Small intestine (tissue), 7 donors: ENCODE results near the gene NOTCH2. TPM values are rescaled to one million over a fixed set of nuclear protein-coding genes. Genes with fewer than 3 reads are reported as not detected.

Experiments
- DNase-seq, 2 donors: peaks; one replicate each; pipeline versions ENCODE4 v3.0.0 to v3.0.0-alpha.2; 2013
- FAIRE-seq: peaks from 2 replicates; lab custom pipeline; 2012; peaks lifted over from hg19 to GRCh38; lab: Jason Lieb, UNC
- H3K27ac ChIP-seq, 3 donors: one replicate each; pipeline ENCODE4 v1.5.1; 2013; ENCODE audit warnings: low read length in 2 of 3, mild to moderate bottlenecking in 2 of 3, control low read depth in 1 of 3, inconsistent platforms in 1 of 3, low read depth in 1 of 3, moderate library complexity in 1 of 3
- H3K27me3 ChIP-seq, 3 donors: one replicate each; pipeline ENCODE4 v1.6.1; 2013; ENCODE audit warnings: low read length in 3 of 3, inconsistent platforms in 1 of 3; ENCODE audit not compliant: control insufficient read depth in 3 of 3, insufficient read depth in 3 of 3
- H3K36me3 ChIP-seq, 3 donors: one replicate each; pipeline ENCODE4 v1.6.1; 2013; ENCODE audit warnings: low read length in 3 of 3, inconsistent platforms in 1 of 3, low read depth in 1 of 3, mild to moderate bottlenecking in 1 of 3, moderate library complexity in 1 of 3; ENCODE audit not compliant: control insufficient read depth in 3 of 3, insufficient read depth in 2 of 3
- H3K4me1 ChIP-seq, 3 donors: one replicate each; pipeline ENCODE4 v1.6.1; 2013; ENCODE audit warnings: low read length in 2 of 3, inconsistent platforms in 1 of 3, low read depth in 1 of 3, mild to moderate bottlenecking in 1 of 3, moderate library complexity in 1 of 3; ENCODE audit not compliant: control insufficient read depth in 3 of 3, insufficient read depth in 2 of 3
- H3K4me3 ChIP-seq, 3 donors: one replicate each; pipeline ENCODE4 v1.5.1; 2013; ENCODE audit warnings: low read length in 3 of 3, control low read depth in 1 of 3, inconsistent platforms in 1 of 3, low read depth in 1 of 3, mild to moderate bottlenecking in 1 of 3, moderate library complexity in 1 of 3
- H3K9me3 ChIP-seq, 2 donors: one replicate each; pipeline ENCODE4 v1.6.1; 2013; ENCODE audit warnings: low read depth in 1 of 2, low read length in 1 of 2; ENCODE audit not compliant: control insufficient read depth in 2 of 2, insufficient read depth in 1 of 2
- WGBS, 3 donors: extraction: QIAGEN DNeasy Blood & Tissue Kit; methylation state at CpG; one replicate each; pipeline ENCODE4 v1.1.7; 2013; 5-methylcytosine and 5-hydroxymethylcytosine counted together
- polyA plus RNA-seq, 4 donors: library from polyadenylated mRNA; stranded (reverse) in 3 of 4; unstranded in 1 of 4; fragments of 200-250 nt in 3 of 4; fragments of 120-200 nt in 1 of 4; gene quantifications; one replicate each; pipeline versions ENCODE4 v1.2.1 to v1.2.3, GENCODE V29; 2013
- donor health status: healthy with polysubstance abuse.
- donor health status: control.
- donor health status: control.
- donor health status: Bipolar disorder and iron deficiency.
- donor health status: healthy.

Gene NOTCH2
- polyA plus RNA-seq, 4 donors, result 0.54 to 19.2 (median 4.5) TPM

DNA sequence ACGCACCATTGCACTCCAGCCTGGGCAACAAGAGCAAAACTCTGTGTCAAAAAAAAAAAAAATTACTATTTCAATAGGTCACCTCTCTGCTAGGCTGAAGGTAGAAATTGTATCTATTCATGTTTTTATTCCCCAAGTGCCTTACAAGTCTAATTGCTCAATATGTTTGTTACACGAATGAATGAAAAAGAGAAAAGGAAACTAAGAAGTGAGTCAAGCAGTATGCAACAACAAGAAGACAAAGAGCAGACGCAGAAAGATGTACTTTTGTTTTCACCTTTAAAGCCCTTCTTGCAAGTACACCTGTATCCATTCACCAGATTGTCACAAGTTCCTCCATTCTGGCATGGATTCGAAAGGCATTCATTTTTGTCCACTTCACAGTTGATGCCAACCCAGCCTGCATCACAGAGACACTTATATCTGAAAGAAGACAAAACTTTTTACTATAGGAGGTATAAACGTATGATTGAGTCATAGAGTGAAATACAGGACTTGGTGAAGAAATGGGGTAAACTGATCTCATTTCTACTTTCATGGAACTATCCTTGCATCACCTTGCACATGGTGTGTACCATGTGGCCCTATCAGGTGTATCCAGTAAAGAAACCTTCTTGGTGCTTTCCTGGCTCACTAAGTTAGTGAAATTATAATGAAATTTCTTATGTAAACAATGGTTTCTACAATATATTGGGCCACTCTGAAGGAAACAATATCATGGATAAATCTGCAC, 116.0 kb downstream of the NOTCH2 start:
- Histone ChIP-seq H3K36me3 (peaks cover 1 to 16% (median 9%) of the 10 kb centered on the region in 3 donors), H3K9me3 (no peaks in the 10 kb centered on the region), H3K4me1 (no peaks in the 10 kb centered on the region), H3K4me3 (no peak overlapping the region), H3K27me3 (no peaks in the 10 kb centered on the region), H3K27ac (no peak overlapping the region)
- WGBS, 3 donors, result 87 to 94% (median 89%) methylated on average over 5 of the region's 5 CpGs
- no peak for FAIRE-seq
- DNase-seq, result no peak

DNA sequence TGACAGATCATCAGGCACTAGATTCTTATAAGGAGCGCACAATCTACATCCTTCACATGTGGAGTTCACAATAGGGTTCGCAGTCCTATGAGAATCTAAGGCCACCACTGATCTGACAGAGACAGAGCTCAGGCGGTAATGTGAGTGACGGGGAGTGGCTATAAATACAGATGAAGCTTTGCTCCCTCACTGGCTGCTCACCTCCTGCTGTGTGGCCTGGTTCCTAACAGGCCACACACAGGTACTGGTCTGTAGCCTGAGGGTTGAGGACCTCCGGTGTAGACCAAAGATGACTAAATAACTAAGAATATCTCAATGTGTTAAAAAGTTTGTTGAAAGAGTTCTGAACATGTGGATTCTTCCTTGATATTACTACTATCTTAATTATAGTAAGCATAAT, 117.0 kb downstream of the NOTCH2 start:
- H3K36me3 ChIP-seq, result peaks cover 1 to 20% (median 9%) of the 10 kb centered on the region in 3 donors
- FAIRE-seq (no peak), DNase-seq (no peak)
- no peak overlapping the region for H3K4me3 ChIP-seq
- H3K9me3 ChIP-seq, result no peaks in the 10 kb centered on the region
- H3K27ac ChIP-seq, result no peak overlapping the region
- no peaks in the 10 kb centered on the region for H3K27me3 ChIP-seq
- 96 to 98% (median 96%) methylated on average over 5 of the region's 5 CpGs for WGBS, 3 donors
- no peaks in the 10 kb centered on the region for H3K4me1 ChIP-seq

DNA sequence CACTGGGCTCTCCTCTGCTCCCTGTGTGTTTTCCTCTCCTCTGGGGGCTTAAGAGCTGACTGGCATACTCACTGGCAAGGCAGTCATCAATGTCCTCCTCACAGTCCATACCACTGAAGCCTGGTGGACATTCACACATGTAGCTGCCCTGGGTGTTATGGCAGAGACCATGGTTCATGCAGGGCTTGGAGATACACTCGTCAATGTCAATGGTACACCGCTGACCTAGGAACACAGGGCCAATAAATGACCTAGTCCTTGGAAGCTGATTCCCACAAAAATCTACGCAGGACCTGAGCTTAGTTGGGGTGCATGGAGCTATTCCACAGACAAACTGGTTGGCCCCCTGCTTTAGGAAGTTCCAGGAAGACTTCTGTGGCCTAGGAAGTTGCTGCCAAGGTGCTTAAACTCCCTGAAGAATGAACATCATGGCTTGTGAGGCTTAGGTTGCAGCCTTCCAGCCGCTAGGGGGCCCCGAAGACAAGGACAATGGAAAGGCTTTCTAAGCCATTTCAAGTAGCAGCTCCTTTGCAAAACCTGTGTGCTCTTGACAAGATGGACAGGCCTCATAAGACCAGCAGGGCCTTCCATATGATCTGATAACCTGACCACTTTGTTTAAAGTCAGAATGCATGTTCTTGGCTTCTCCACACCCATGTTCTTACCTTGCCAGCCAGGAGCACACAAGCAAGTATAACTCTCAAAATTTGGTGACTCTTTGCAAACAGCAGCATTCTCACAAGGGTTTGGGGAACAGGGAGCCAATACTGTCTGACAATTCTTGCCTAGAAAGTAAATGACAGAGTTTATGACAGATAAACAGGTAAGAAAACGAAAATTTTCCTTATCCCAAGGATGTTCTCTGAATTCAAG, 120.9 kb downstream of the NOTCH2 start:
- no peak for FAIRE-seq
- Histone ChIP-seq H3K27me3 (no peaks in the 10 kb centered on the region), H3K4me1 (no peaks in the 10 kb centered on the region), H3K27ac (no peak overlapping the region), H3K4me3 (no peak overlapping the region), H3K36me3 (peaks cover 1 to 18% (median 4%) of the 10 kb centered on the region in 3 donors), H3K9me3 (no peaks in the 10 kb centered on the region)
- 49 to 53% (median 51%) methylated on average over 6 of the region's 6 CpGs for WGBS, 3 donors
- peak; percentile 75 to 80 for DNase-seq

DNA sequence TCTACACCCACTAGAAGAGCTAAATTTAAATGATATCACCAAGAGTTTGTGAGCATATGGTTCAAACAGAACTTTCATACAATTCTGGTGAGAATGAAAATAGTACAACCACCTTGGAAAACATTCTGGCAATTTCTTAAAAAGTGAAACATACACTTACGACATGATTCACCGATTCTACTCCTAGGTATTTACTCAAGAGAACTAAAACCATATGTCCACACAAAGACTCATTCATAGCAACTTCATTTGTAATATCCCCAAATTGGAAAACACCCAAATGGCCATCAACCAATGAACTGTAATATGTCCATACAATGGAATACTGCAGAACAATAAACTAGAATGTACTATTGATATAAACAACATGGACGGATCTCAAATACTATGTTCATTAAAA, 122.0 kb downstream of the NOTCH2 start:
- Histone ChIP-seq H3K9me3 (no peaks in the 10 kb centered on the region), H3K4me3 (no peak overlapping the region), H3K36me3 (peaks cover under 1 to 14% (median 4%) of the 10 kb centered on the region in 3 donors), H3K27me3 (no peaks in the 10 kb centered on the region), H3K27ac (no peak overlapping the region), H3K4me1 (no peaks in the 10 kb centered on the region)
- 77 to 88% (median 84%) methylated on average over 3 of the region's 3 CpGs for WGBS, 3 donors
- FAIRE-seq (no peak), DNase-seq (no peak)

DNA sequence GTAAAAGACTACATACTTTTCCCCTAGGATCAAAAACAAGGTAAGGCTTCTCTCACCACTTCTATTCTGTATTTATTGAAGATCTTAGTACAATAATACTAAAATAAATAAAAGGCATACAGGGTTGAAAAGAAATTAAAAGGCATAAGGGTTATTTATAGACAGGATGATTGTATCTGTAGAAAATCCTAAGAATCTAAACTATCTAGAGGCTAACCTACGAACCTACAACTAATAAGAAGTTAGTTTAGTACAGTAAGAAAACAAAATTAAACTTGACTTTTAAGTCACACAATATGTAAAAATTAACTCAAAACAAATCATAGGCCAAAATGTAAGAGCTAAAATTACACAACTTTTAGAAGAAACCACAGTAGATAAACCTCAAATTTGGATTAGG, 122.7 kb downstream of the NOTCH2 start:
- peaks cover 0 to 13% (median 4%) of the 10 kb centered on the region in 3 donors for H3K36me3 ChIP-seq
- no peak overlapping the region for H3K4me3 ChIP-seq
- no peaks in the 10 kb centered on the region for H3K9me3 ChIP-seq
- DNase-seq, result no peak
- WGBS, 3 donors, result 72 to 92% (median 90%) methylated on average over 1 of the region's 1 CpG
- peak; percentile 61 for FAIRE-seq
- H3K27me3 ChIP-seq, result no peaks in the 10 kb centered on the region
- H3K4me1 ChIP-seq, result no peaks in the 10 kb centered on the region
- no peak overlapping the region for H3K27ac ChIP-seq

DNA sequence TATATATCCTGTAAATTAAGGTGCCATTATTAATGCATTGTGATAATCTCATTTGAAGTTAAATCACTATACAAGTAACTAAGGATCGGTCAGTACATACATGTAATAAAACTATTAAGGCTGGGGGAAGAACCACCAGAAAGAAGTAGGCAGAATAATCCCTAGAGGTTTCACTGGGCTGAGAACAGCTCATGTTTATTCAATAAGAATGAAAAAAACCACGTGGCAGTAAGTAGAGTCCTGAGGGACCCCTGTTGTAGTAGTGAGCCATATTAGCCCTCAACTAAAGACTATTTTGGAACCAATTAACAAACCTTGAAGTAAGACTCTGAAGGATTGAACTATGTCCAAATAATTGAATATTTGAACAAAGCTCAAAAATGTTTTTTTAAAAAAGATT, 126.2 kb downstream of the NOTCH2 start:
- WGBS, 3 donors, result 52 to 62% (median 60%) methylated on average over 2 of the region's 2 CpGs
- FAIRE-seq, result no peak
- Histone ChIP-seq H3K27me3 (no peaks in the 10 kb centered on the region), H3K9me3 (no peaks in the 10 kb centered on the region), H3K4me3 (no peak overlapping the region), H3K36me3 (peaks cover 0 to 5% (median 0%) of the 10 kb centered on the region in 3 donors), H3K27ac (no peak overlapping the region), H3K4me1 (no peaks in the 10 kb centered on the region)
- no peak for DNase-seq

DNA sequence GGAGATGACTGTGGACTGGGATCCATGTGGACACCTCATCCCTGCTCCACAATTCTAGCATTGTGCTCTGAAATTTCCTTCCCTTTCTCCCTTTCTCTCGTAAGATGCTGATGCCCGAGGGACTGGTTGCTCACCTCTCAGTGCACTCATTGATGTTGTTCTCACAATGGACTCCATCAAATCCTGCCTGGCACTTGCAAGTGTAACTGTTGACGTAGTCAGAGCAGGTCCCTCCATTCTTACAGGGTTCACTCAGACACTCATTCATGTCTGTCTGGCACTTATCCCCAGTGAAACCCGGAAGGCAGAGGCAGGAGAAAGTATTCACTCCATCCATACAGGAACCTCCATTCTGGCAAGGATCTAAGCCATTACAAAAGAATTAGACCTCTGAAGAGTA, 128.1 kb downstream of the NOTCH2 start:
- H3K4me3 ChIP-seq, result no peak overlapping the region
- FAIRE-seq, result no peak
- no peaks in the 10 kb centered on the region for H3K4me1 ChIP-seq
- 88 to 96% (median 88%) methylated on average over 4 of the region's 4 CpGs for WGBS, 3 donors
- H3K36me3 ChIP-seq, result peaks cover 0 to 9% (median 3%) of the 10 kb centered on the region in 3 donors
- no peak overlapping the region for H3K27ac ChIP-seq
- DNase-seq, result no peak
- H3K27me3 ChIP-seq, result no peaks in the 10 kb centered on the region
- no peaks in the 10 kb centered on the region for H3K9me3 ChIP-seq

DNA sequence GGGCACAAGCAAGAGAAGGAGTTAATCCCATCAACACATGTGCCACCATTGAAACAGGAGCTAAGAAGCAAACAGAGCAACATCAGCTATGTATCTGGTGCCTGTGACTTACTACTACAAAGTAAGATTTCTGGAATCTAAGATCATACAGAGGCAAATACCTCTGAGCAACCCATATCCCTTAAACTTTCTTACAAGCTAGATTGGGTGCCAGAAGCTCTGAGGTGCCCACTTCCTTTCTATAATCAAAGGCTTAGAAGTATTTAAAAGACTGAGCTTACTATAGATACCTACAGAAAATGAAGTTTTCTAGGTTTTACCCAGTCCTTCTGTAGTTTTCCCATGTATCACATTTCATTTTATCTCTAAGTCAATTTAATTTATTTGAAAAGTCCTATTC, 128.8 kb downstream of the NOTCH2 start:
- FAIRE-seq, result no peak
- H3K36me3 ChIP-seq, result peaks cover 0 to 11% (median 3%) of the 10 kb centered on the region in 3 donors

More for the DNA sequence above, 128.8 kb downstream of the NOTCH2 start:
- Histone ChIP-seq H3K9me3 (no peaks in the 10 kb centered on the region), H3K27me3 (no peaks in the 10 kb centered on the region), H3K4me3 (no peak overlapping the region), H3K27ac (no peak overlapping the region), H3K4me1 (no peaks in the 10 kb centered on the region)
- DNase-seq, result no peak
